Stimulated activated CD8-positive, alpha-beta memory T cell treated with anti-CD3 and anti-CD28 coated beads, Interleukin-15, amount 100 ng/mL, for 48 hours (primary cell): ENCODE data around the gene LGR6.

Source experiments
- DNase-seq, 2 donors: peaks; one replicate each; pipeline ENCODE4 v3.0.0-alpha.2; 2020; ENCODE audit warnings: low read depth in 2 of 2

LGR6 gene

GRCh38 chr1:202199040-202199889, 5.7 kb downstream of the LGR6 start:
- DNase-seq: no peak

GRCh38 chr1:202200112-202200548, 6.5 kb downstream of the LGR6 start:
- DNase-seq: no peak

- no peak for DNase-seq
Observed at GRCh38 chr1:202200669-202201068, 7.1 kb downstream of the LGR6 start.

GRCh38 chr1:202201266-202201665, 7.7 kb downstream of the LGR6 start:
- no peak for DNase-seq

GRCh38 chr1:202201971-202202370, 8.4 kb downstream of the LGR6 start:
- no peak for DNase-seq

GRCh38 chr1:202202500-202203168, 9.0 kb downstream of the LGR6 start:
- no peak for DNase-seq

- no peak for DNase-seq
Observed at GRCh38 chr1:202203238-202204039, 9.8 kb downstream of the LGR6 start.

- DNase-seq: no peak
Observed at GRCh38 chr1:202204065-202204464, 10.5 kb downstream of the LGR6 start.

DNA sequence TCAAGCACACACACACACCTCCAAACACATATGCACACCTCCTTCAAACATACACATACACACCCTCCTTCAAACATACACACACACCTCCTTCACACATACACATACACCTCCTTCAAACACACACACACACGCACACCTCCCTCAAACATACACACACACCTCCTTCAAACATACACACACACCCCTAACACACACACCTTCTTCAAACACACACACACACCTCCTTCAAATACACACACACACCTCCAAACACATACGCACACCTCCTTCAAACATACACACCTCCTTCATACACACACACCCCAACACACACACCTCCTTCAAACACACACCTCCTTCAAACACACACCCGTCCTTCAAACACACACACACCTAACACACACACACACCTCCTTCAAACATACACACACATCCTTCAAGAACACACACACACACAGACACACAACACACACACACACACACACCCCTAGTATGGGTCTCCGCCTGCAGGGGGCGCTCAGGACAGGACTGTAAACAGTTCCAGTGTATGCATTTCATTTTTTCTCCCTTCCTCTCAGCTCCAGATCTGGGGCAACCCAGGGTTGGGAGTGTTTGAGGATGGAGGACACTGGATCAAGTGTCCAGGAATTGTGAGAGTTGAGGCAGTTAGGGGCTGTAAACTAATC, 12.1 kb downstream of the LGR6 start:
- DNase-seq: no peak

DNA sequence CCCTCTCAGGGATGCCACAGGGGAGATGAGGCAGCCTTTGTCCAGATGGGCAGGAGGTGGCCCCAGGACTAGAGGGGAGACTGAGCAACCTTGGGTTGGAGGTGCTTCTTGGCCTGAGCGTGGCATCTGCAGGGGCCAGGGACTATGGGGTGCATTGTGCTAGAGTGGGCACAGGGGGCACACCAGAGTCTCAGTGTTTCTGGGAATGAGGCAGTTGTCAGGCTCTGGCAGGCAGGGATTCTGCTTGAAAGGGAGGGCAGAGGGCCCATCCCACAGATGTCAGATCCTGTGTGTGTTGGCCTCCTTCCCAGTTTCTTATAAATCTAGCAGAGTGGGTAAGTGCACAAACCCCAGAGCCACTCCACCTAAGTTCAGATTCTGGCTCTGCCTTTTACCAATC, 13.7 kb downstream of the LGR6 start:
- DNase-seq: no peak

GRCh38 chr1:202208351-202208857, 14.8 kb downstream of the LGR6 start:
- no peak for DNase-seq

DNA sequence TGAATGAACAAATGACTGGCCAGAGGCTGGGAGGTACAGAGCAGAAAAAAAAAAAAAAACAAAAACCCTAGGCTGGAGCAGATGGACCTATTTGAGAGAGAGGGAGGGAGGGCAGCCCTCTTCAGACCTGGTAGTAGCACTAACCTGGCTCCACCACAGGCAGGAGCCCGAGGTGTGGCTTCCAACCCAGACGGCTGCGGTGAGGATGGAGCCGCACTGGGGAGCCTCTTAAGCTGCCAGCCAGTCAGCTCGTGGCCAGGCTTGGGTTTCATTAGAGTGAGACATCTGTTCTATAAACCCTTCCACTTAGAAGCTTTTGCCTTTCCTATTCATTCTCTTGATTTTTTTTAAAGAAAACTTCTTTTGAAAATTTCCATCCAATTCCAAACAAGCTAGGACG, 16.8 kb downstream of the LGR6 start:
- no peak for DNase-seq

GRCh38 chr1:202210969-202211368, 17.4 kb downstream of the LGR6 start:
- no peak for DNase-seq

GRCh38 chr1:202212787-202213186, 19.2 kb downstream of the LGR6 start:
- no peak for DNase-seq

- DNase-seq: no peak
Observed at GRCh38 chr1:202213361-202214088, 19.9 kb downstream of the LGR6 start.

DNA sequence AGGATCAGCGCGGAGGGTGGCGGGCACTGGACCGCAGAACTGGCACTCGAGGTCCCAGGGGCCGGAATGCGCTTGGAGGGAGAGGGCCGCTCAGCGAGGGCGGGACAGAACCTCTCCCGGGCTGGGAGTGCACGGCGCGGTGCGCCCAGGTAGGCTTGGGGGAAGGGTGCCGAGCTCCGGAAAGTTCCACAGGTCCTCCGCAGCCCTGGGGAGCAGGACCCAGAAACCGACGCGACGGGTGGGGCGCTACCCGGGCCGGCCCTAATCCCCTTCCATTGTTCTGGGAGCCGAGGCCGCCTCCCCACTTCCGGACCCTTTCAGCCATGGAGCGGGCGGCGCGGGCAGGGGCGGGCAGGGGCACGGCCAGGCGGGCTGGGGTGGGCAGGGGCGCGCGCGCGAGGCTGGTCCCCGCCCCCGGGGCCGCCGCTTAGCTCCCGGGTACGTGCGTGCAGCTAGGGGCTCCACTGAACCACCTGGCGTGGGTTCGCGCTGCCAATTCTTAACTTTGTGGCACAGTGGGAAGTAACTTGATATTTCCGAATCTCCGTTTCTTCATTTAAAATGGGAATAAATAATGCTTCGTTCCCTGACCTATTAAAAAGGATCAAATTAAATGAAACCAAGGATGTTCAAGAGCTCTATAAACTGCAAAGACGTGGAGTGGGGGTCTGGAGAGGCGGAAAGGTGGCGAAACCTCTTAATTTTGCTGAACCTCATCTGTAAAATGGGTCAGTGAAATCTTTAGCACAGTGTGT, 20.7 kb downstream of the LGR6 start:
- DNase-seq: no peak

DNA sequence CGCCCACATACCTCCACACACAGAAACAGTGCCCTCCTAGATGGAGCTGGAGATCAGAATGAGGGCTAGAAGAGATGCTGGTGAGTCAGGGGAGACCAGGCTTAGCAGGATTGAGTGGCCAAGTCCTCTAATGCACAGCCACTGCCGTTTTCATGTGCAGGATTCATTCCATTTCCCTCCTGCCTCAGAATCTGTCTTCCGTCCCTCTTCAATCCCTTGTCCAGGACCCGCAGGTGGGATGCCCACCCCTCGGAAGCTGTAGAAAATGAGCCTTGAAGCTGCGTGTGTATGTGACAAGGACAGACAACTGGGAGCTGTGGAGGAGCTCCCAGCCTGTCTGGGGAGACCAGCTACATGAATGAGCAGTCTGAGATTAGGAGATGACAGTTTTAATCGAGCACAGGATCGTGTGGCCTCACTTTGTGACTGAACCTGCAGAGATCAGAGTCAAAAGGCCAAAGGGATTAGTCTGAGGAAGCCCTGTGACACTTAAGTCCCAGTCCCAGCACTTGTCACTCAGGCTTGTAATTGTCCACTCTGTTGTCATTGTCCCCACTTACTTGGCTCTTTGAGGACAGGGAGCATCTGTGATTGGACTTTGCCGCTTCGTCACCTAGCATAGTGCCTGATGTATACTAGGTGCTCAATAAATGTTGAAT, 22.0 kb downstream of the LGR6 start:
- DNase-seq: no peak

- DNase-seq: no peak
Observed at GRCh38 chr1:202216691-202217090, 23.1 kb downstream of the LGR6 start.

GRCh38 chr1:202217516-202217915, 23.9 kb downstream of the LGR6 start:
- no peak for DNase-seq

DNA sequence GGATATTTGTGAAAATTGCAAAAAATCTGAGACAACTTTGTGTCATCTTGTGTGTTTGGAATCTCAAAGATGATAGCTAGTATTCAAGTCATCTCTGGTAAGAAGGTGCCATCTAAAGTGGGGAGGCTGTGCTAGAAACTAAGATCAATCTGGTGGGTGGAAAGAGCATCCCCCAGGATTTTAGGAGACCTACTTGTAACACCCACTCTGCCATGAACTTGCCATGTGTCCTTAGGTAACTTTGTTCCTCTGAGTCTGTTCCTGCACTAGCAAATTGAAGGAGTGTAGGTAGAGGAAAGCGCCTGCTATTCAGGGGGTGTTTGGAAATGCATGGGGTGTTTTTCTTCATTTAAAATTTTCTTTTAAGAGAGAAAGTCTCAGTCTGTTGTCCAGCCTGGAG, 24.4 kb downstream of the LGR6 start:
- DNase-seq: no peak
